Left ventricle myocardium inferior (tissue), 1 donor: ENCODE results near the gene CNOT6. TPM values are rescaled to one million over a fixed set of nuclear protein-coding genes. Genes with fewer than 3 reads are reported as not detected.

Experiments
- DNase-seq: peaks from one replicate; pipeline ENCODE4 v3.0.0-alpha.2; 2020
- H3K27ac ChIP-seq: fragments of 200-600 bp; replicated peaks from 2 replicates; pipeline ENCODE4 v1.8.0; 2021
- H3K27me3 ChIP-seq: fragments of 200-600 bp; 2 replicates; pipeline ENCODE4 v1.8.0; 2021; ENCODE audit warnings: low read depth
- H3K36me3 ChIP-seq: fragments of 200-600 bp; 2 replicates; pipeline ENCODE4 v1.8.0; 2021
- H3K4me1 ChIP-seq: fragments of 200-600 bp; 2 replicates; pipeline ENCODE4 v1.8.0; 2021
- H3K4me3 ChIP-seq: fragments of 200-600 bp; 2 replicates; pipeline ENCODE4 v1.8.0; 2021; ENCODE audit warnings: mild to moderate bottlenecking, moderate library complexity
- H3K9me3 ChIP-seq: fragments of 200-600 bp; replicated peaks from 2 replicates; pipeline ENCODE4 v1.8.0; 2021
- CTCF ChIP-seq: fragments of 200-600 bp; IDR thresholded peaks from 2 replicates; pipeline ENCODE4 v1.8.0; 2021; ENCODE audit warnings: antibody characterized with exemption, mild to moderate bottlenecking, borderline replicate concordance
- intact Hi-C: fragments of 100-400 bp; cut with micrococcal nuclease; formaldehyde crosslinking; loops from one replicate; pipeline ENCODE4 v1.11.0; 2022
- total RNA-seq: library from RNA; stranded (reverse); fragmentation: NEBNext Ultra II Directional; extraction: Animal tissue kit (Norgen Biotek cat#: 25700); gene quantifications from one replicate; pipeline ENCODE4 v1.2.1, GENCODE V29; 2021
- donor health status: DM: no; HTN: yes; CAD: no; lungs with severe emphysema.

The CNOT6 gene
- total RNA-seq, 1 donor from 2014 or later = 15.9 TPM

- H3K9me3 ChIP-seq = no peaks in the 10 kb centered on the region
- no peaks in the 10 kb centered on the region for H3K36me3 ChIP-seq
- no peak for DNase-seq
- TF ChIP-seq CTCF = no peak
- intact Hi-C loops = no loop called here
- peaks cover 59% of the 10 kb centered on the region for H3K27me3 ChIP-seq
- no peak overlapping the region for H3K27ac ChIP-seq
- peaks cover 21% of the 10 kb centered on the region for H3K4me1 ChIP-seq
- H3K4me3 ChIP-seq = no peak overlapping the region
Observed at GRCh38 chr5:180594311-180595045, 100.3 kb downstream of the CNOT6 start.

GRCh38 chr5:180595046-180595379, 100.8 kb downstream of the CNOT6 start:
- peaks cover 19% of the 10 kb centered on the region for H3K4me1 ChIP-seq
- H3K4me3 ChIP-seq = no peak overlapping the region
- no peaks in the 10 kb centered on the region for H3K36me3 ChIP-seq
- TF ChIP-seq CTCF = no peak
- no peak for DNase-seq
- no peak overlapping the region for H3K27ac ChIP-seq
- no peaks in the 10 kb centered on the region for H3K9me3 ChIP-seq
- peaks cover 53% of the 10 kb centered on the region for H3K27me3 ChIP-seq
- intact Hi-C loops = no loop called here

GRCh38 chr5:180595381-180596114, 101.4 kb downstream of the CNOT6 start:
- H3K27ac ChIP-seq = no peak overlapping the region
- H3K36me3 ChIP-seq = no peaks in the 10 kb centered on the region
- peaks cover 13% of the 10 kb centered on the region for H3K4me1 ChIP-seq
- H3K4me3 ChIP-seq = no peak overlapping the region
- no peak for TF ChIP-seq CTCF
- no peak for DNase-seq
- peaks cover 48% of the 10 kb centered on the region for H3K27me3 ChIP-seq
- intact Hi-C loops = no loop called here
- no peaks in the 10 kb centered on the region for H3K9me3 ChIP-seq

- TF ChIP-seq CTCF = no peak
- no peaks in the 10 kb centered on the region for H3K36me3 ChIP-seq
- no peaks in the 10 kb centered on the region for H3K9me3 ChIP-seq
- peaks cover 41% of the 10 kb centered on the region for H3K27me3 ChIP-seq
- DNase-seq = no peak
- H3K4me3 ChIP-seq = no peak overlapping the region
- intact Hi-C loops = no loop called here
- no peak overlapping the region for H3K27ac ChIP-seq
- H3K4me1 ChIP-seq = peaks cover 7% of the 10 kb centered on the region
Observed at GRCh38 chr5:180596115-180596667, 102.0 kb downstream of the CNOT6 start.

GRCh38 chr5:180596668-180597231, 102.6 kb downstream of the CNOT6 start:
- no peak for DNase-seq
- Histone ChIP-seq H3K27me3 (peaks cover 36% of the 10 kb centered on the region), H3K4me1 (peaks cover 1% of the 10 kb centered on the region), H3K36me3 (no peaks in the 10 kb centered on the region), H3K4me3 (no peak overlapping the region), H3K9me3 (no peaks in the 10 kb centered on the region), H3K27ac (no peak overlapping the region)
- no peak for TF ChIP-seq CTCF
- intact Hi-C loops = no loop called here
